Liver (tissue), 9 donors: ENCODE results near the gene ZNF747. TPM values are rescaled to one million over a fixed set of nuclear protein-coding genes. Genes with fewer than 3 reads are reported as not detected.

Source experiments
- DNase-seq: peaks from one replicate; pipeline ENCODE4 v3.0.0-alpha.2; 2017; ENCODE audit warnings: low spot score
- H3K27ac ChIP-seq, 2 donors: one replicate each; pipeline ENCODE4 v1.7.0; 2013; ENCODE audit warnings: inconsistent platforms in 2 of 2, low read length in 2 of 2, control low read depth in 1 of 2, low read depth in 1 of 2, mild to moderate bottlenecking in 1 of 2
- H3K27me3 ChIP-seq, 4 donors: one replicate each; pipeline versions ENCODE4 v1.6.1 to v1.7.0; 2013; ENCODE audit warnings: low read length in 3 of 4, inconsistent platforms in 1 of 4, mild to moderate bottlenecking in 1 of 4, moderate library complexity in 1 of 4; ENCODE audit not compliant: control insufficient read depth in 4 of 4, insufficient read depth in 4 of 4
- H3K36me3 ChIP-seq, 4 donors: one replicate each; pipeline versions ENCODE4 v1.6.1 to v1.7.0; 2013; ENCODE audit warnings: low read length in 3 of 4, mild to moderate bottlenecking in 3 of 4, low read depth in 1 of 4, moderate library complexity in 1 of 4; ENCODE audit not compliant: control insufficient read depth in 4 of 4, insufficient read depth in 3 of 4
- H3K4me1 ChIP-seq, 4 donors: one replicate each; pipeline versions ENCODE4 v1.6.1 to v1.7.0; 2013; ENCODE audit warnings: low read length in 3 of 4, mild to moderate bottlenecking in 3 of 4, moderate library complexity in 1 of 4; ENCODE audit not compliant: control insufficient read depth in 4 of 4, insufficient read depth in 4 of 4
- H3K4me3 ChIP-seq, 3 donors: one replicate each; pipeline versions ENCODE4 v1.6.1 to v1.7.0; 2013; ENCODE audit warnings: low read length in 3 of 3, control low read depth in 1 of 3, low read depth in 1 of 3, mild to moderate bottlenecking in 1 of 3
- H3K9ac ChIP-seq, 2 donors: one replicate each; pipeline ENCODE4 v1.7.0; 2013; ENCODE audit warnings: low read length in 2 of 2, mild to moderate bottlenecking in 2 of 2, moderate library complexity in 2 of 2, control low read depth in 1 of 2, low read depth in 1 of 2
- H3K9me3 ChIP-seq, 4 donors: one replicate each; pipeline versions ENCODE4 v1.6.1 to v1.7.0; 2013; ENCODE audit warnings: low read length in 3 of 4; ENCODE audit not compliant: control insufficient read depth in 4 of 4
- ATF3 ChIP-seq: IDR thresholded peaks from 2 replicates; pipeline ENCODE4 v1.6.1; 2016; ENCODE audit warnings: antibody characterized with exemption
- EGR1 ChIP-seq, 2 donors: IDR thresholded peaks; 2 replicates each; pipeline ENCODE4 v1.6.1; 2016 to 2018; ENCODE audit warnings: antibody characterized with exemption in 2 of 2, low read depth in 2 of 2
- FOXA2 ChIP-seq: IDR thresholded peaks from 2 replicates; pipeline ENCODE4 v1.6.1; 2016; ENCODE audit warnings: antibody characterized with exemption
- GABPA ChIP-seq, 2 donors: IDR thresholded peaks in 1 of 2; conservative IDR thresholded peaks in 1 of 2; 2 replicates each; pipeline ENCODE4 v1.6.1; 2016; ENCODE audit warnings: antibody characterized with exemption in 2 of 2, mild to moderate bottlenecking in 1 of 2, moderate library complexity in 1 of 2
- HNF4A ChIP-seq, 2 donors: conservative IDR thresholded peaks; 2 replicates each; pipeline ENCODE4 v1.6.1; 2016; ENCODE audit warnings: antibody characterized with exemption in 2 of 2, mild to moderate bottlenecking in 2 of 2
- HNF4G ChIP-seq: IDR thresholded peaks from 2 replicates; pipeline ENCODE4 v1.6.1; 2016; ENCODE audit warnings: antibody characterized with exemption
- JUND ChIP-seq, 2 donors: IDR thresholded peaks; 2 replicates each; pipeline ENCODE4 v1.6.1; 2016; ENCODE audit warnings: antibody characterized with exemption in 2 of 2
- MAX ChIP-seq: IDR thresholded peaks from 2 replicates; pipeline ENCODE4 v1.6.1; 2016; ENCODE audit warnings: antibody characterized with exemption
- NR2F2 ChIP-seq: IDR thresholded peaks from 2 replicates; pipeline ENCODE4 v1.6.1; 2016; ENCODE audit warnings: antibody characterized with exemption
- RAD21 ChIP-seq, 2 donors: IDR thresholded peaks; 2 replicates each; pipeline ENCODE4 v1.6.1; 2016; ENCODE audit warnings: antibody characterized with exemption in 2 of 2, mild to moderate bottlenecking in 2 of 2
- REST ChIP-seq: IDR thresholded peaks from 2 replicates; pipeline ENCODE4 v1.6.1; 2016; ENCODE audit warnings: antibody characterized with exemption, mild to moderate bottlenecking
- RXRA ChIP-seq, 2 donors: IDR thresholded peaks; 2 replicates each; pipeline ENCODE4 v1.6.1; 2017 to 2018; ENCODE audit warnings: antibody characterized with exemption in 2 of 2, mild to moderate bottlenecking in 1 of 2
- TAF1 ChIP-seq: conservative IDR thresholded peaks from 2 replicates; pipeline ENCODE4 v1.6.1; 2016; ENCODE audit warnings: antibody characterized with exemption, mild to moderate bottlenecking
- YY1 ChIP-seq: IDR thresholded peaks from 2 replicates; pipeline ENCODE4 v1.6.1; 2016; ENCODE audit warnings: antibody characterized with exemption, mild to moderate bottlenecking
- WGBS: extraction: QIAGEN DNeasy Blood & Tissue Kit; methylation state at CpG from one replicate; pipeline ENCODE4 v1.1.7; 2013; 5-methylcytosine and 5-hydroxymethylcytosine counted together
- polyA plus RNA-seq, 2 donors: library from polyadenylated mRNA; stranded (reverse) in 1 of 2; unstranded in 1 of 2; fragments of 200-250 nt in 1 of 2; fragments of >200 nt in 1 of 2; fragmentation: Nextera tagmentation in 1 of 2; extraction: Ambion mirVana in 1 of 2; gene quantifications; one replicate each; pipeline versions ENCODE4 v1.2.1 to v1.2.3, GENCODE V29; 2013 to 2015
- total RNA-seq, 2 donors: library from RNA; depleted of rRNA; stranded (reverse); fragments of >200 nt; gene quantifications; one replicate each; pipeline ENCODE4 v1.2.3, GENCODE V29; 2014
- TF ChIP-seq, protein P1 (sequence below): IDR thresholded peaks from 2 replicates; pipeline ENCODE4 v1.6.1; 2016; ENCODE audit warnings: antibody characterized with exemption
- TF ChIP-seq, protein P2 (sequence below): fragments of 150-350 bp; IDR thresholded peaks from 2 replicates; pipeline ENCODE4 v1.5.1; 2017; ENCODE audit warnings: improper control_type of control experiment, low read depth, low read length; ENCODE audit not compliant: missing input control
- donor health status: healthy.
- donor health status: healthy.
- donor health status: healthy.
- donor health status: healthy.
- donor health status: healthy.

Gene ZNF747
- total and polyA plus RNA-seq, 4 donors, result 3.8 to 10.5 (median 6.5) TPM

DNA sequence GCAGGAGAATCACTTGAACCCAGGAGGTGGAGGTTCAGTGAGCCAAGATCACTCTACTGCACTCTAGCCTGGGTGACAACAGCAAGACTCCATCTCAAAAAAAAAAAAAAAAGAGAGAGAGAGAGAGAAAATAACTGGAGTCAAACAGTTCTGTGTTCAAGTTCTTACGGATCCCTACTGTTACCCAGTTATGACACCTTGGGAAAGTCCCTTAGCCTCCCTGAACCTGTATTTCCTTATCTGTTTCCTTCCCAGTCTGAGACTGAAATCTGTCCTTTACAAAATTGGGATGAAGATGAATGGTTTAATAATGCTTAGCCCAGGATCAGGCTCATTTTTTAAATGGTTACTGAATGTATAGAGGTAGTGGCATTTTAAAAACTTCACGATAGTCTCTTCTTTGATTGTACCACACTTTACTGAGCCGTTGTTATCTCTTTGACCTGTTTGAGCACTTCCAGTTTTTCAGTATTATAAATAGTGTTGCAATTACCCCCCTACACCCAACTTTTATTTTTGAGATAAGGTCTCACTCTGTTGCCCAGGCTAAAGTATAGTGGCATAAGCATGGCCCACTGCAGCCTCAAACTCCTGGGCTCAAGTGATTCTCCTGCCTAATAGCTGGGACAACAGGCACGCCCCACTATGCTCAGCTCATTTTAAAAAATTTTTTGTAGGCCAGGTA is 25.4 kb downstream of the ZNF747 start:
- peaks cover 0 to 32% (median 27%) of the 10 kb centered on the region in 4 donors for H3K36me3 ChIP-seq
- H3K27ac ChIP-seq, result no peak overlapping the region
- no peak overlapping the region for H3K4me3 ChIP-seq
- no peaks in the 10 kb centered on the region for H3K9me3 ChIP-seq
- 66% methylated on average over 4 of the region's 4 CpGs for WGBS
- TF ChIP-seq RAD21 (IDR thresholded peaks at IDR 0.05), result no peak
- no peak for TF ChIP-seq EGR1 (IDR thresholded peaks at IDR 0.05; ENCODE audit: low read depth in 2 of 2)
- TF ChIP-seq JUND (IDR thresholded peaks at IDR 0.05), result no peak
- no peak for TF ChIP-seq MAX
- no peak for TF ChIP-seq REST
- TF ChIP-seq GABPA (IDR thresholded peaks at IDR 0.05 in 1 of 2, conservative IDR thresholded peaks at IDR 0.05 in 1 of 2), result no peak
- TF ChIP-seq, protein P1, sequence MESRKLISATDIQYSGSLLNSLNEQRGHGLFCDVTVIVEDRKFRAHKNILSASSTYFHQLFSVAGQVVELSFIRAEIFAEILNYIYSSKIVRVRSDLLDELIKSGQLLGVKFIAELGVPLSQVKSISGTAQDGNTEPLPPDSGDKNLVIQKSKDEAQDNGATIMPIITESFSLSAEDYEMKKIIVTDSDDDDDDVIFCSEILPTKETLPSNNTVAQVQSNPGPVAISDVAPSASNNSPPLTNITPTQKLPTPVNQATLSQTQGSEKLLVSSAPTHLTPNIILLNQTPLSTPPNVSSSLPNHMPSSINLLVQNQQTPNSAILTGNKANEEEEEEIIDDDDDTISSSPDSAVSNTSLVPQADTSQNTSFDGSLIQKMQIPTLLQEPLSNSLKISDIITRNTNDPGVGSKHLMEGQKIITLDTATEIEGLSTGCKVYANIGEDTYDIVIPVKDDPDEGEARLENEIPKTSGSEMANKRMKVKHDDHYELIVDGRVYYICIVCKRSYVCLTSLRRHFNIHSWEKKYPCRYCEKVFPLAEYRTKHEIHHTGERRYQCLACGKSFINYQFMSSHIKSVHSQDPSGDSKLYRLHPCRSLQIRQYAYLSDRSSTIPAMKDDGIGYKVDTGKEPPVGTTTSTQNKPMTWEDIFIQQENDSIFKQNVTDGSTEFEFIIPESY, result no peak
- no peak for TF ChIP-seq RXRA (IDR thresholded peaks at IDR 0.05)
- TF ChIP-seq YY1, result no peak
- no peak for TF ChIP-seq FOXA2
- no peak for TF ChIP-seq ATF3
- no peak for TF ChIP-seq NR2F2
- TF ChIP-seq, protein P2, sequence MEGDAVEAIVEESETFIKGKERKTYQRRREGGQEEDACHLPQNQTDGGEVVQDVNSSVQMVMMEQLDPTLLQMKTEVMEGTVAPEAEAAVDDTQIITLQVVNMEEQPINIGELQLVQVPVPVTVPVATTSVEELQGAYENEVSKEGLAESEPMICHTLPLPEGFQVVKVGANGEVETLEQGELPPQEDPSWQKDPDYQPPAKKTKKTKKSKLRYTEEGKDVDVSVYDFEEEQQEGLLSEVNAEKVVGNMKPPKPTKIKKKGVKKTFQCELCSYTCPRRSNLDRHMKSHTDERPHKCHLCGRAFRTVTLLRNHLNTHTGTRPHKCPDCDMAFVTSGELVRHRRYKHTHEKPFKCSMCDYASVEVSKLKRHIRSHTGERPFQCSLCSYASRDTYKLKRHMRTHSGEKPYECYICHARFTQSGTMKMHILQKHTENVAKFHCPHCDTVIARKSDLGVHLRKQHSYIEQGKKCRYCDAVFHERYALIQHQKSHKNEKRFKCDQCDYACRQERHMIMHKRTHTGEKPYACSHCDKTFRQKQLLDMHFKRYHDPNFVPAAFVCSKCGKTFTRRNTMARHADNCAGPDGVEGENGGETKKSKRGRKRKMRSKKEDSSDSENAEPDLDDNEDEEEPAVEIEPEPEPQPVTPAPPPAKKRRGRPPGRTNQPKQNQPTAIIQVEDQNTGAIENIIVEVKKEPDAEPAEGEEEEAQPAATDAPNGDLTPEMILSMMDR, result no peak
- TF ChIP-seq HNF4G, result no peak
- TF ChIP-seq HNF4A (conservative IDR thresholded peaks at IDR 0.05), result no peak
- no peak for TF ChIP-seq TAF1
- DNase-seq, result no peak
- H3K27me3 ChIP-seq, result no peaks in the 10 kb centered on the region
- H3K4me1 ChIP-seq, result no peaks in the 10 kb centered on the region
- no peak overlapping the region for H3K9ac ChIP-seq
